ENCODE results near the gene C20orf173. TPM values are rescaled to one million over a fixed set of nuclear protein-coding genes. Genes with fewer than 3 reads are reported as not detected.

C20orf173 gene
- total and polyA plus RNA-seq, 11 donors = not detected

DNA sequence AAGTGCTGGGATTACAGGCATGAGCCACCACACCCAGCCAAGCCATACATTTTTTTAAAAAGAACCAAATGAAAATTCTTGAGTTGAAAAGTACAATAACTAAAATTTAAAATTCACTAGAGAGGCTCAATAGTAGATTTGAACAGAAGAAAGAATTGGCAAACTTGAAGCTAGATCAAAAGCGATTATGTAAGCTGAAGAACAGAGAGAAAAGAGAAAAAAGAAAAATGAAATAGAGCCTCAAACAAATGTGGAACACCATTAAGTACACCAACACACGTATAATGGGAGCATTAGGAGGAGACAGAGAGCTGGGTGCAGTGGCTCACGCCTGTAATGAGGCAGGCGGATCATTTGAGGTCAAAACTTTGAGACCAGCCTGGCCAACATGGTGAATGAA, 43.4 kb upstream of the C20orf173 start:
- intact Hi-C loops (cut with DNase I) = no loop called here
- Histone ChIP-seq H3K4me1 (no peaks in the 10 kb centered on the region), H3K36me3 (no peaks in the 10 kb centered on the region), H3K27me3 (no peaks in the 10 kb centered on the region), H3K27ac (no peak overlapping the region), H3K9me3 (peaks cover 0 to 16% (median 6%) of the 10 kb centered on the region in 12 donors), H3K4me3 (no peak overlapping the region)
- ATAC-seq (no peak), DNase-seq (no peak)
- TF ChIP-seq POLR2A (IDR thresholded peaks at IDR 0.05) = no peak
- TF ChIP-seq, protein P1, sequence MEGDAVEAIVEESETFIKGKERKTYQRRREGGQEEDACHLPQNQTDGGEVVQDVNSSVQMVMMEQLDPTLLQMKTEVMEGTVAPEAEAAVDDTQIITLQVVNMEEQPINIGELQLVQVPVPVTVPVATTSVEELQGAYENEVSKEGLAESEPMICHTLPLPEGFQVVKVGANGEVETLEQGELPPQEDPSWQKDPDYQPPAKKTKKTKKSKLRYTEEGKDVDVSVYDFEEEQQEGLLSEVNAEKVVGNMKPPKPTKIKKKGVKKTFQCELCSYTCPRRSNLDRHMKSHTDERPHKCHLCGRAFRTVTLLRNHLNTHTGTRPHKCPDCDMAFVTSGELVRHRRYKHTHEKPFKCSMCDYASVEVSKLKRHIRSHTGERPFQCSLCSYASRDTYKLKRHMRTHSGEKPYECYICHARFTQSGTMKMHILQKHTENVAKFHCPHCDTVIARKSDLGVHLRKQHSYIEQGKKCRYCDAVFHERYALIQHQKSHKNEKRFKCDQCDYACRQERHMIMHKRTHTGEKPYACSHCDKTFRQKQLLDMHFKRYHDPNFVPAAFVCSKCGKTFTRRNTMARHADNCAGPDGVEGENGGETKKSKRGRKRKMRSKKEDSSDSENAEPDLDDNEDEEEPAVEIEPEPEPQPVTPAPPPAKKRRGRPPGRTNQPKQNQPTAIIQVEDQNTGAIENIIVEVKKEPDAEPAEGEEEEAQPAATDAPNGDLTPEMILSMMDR (IDR thresholded peaks at IDR 0.05) = no peak
- WGBS, 4 donors = 93 to 94% (median 94%) methylated on average over 4 of the region's 4 CpGs

DNA sequence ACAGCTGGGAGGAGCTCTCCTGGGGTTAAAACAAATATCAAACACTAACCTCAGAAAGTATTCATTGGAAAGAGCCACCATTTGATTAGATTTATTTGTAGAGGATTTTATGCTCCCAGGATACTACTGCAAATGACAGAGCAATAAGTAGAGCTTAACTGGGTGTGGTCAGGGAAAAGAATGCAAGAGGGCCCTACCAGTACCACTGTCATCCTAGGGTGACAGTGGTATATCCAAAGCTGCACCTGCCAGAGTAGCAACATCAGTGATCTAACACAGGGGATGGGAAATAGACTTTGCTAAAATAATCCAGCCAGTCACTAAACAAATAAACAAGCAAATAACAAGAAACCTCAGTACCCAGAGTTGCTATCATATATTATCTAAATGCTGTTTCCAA, 42.1 kb upstream of the C20orf173 start:
- no peaks in the 10 kb centered on the region for H3K27me3 ChIP-seq
- peaks cover 0 to 16% (median 6%) of the 10 kb centered on the region in 12 donors for H3K9me3 ChIP-seq
- intact Hi-C loops (cut with DNase I) = no loop called here
- no peaks in the 10 kb centered on the region for H3K36me3 ChIP-seq
- ATAC-seq (no peak), DNase-seq (no peak)
- H3K4me1 ChIP-seq = no peaks in the 10 kb centered on the region
- TF ChIP-seq POLR2A (IDR thresholded peaks at IDR 0.05) = no peak
- TF ChIP-seq, protein P1 (IDR thresholded peaks at IDR 0.05) = no peak
- H3K27ac ChIP-seq = no peak overlapping the region
- H3K4me3 ChIP-seq = no peak overlapping the region

DNA sequence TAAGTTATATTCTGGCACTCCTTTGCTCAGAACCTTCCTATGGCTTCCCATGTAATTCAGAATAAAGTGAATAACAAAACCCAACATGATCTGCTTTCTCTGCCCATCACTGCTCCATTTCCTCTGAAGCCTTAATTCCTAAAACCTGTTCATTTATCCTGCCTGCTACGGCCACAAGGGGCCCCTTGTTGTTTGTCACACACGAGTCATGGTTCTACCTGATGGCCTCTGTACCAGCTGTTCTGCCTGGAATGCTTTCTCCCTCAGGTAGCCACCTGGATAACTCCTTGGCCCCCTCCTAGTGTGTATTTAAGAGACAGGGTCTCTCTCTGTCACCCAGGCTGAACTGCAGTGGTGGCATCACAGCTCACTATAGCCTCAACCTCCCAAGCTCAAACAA, 39.2 kb upstream of the C20orf173 start:
- intact Hi-C loops (cut with DNase I) = no loop called here
- WGBS, 4 donors = 21 to 30% (median 28%) methylated on average over 2 of the region's 2 CpGs

DNA sequence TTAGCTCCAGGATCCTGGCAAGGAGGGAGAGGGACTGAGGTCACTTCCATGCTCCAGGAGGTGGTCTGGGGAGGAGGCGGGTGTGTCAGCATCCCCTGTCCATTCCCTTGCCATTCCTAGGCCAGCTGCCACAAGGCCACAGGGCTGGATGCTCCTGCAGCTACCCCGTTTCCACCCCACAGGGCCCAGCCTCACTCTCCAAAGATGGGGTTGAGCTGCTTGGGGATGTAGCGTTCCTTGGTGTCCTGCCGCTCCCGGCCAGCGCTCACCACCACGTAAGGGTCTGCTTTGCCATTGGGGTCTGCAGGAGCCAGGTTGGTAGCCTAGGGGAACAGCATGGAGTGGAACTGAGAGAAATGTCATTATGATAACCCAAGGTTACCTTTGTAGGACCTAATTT, 35.5 kb upstream of the C20orf173 start:
- TF ChIP-seq, protein P1 (IDR thresholded peaks at IDR 0.05) = no peak
- TF ChIP-seq POLR2A (IDR thresholded peaks at IDR 0.05) = no peak
- Histone ChIP-seq H3K9me3 (no peaks in the 10 kb centered on the region), H3K27me3 (no peaks in the 10 kb centered on the region), H3K36me3 (no peaks in the 10 kb centered on the region), H3K27ac (no peak overlapping the region), H3K4me3 (no peak overlapping the region), H3K4me1 (no peaks in the 10 kb centered on the region)
- no peak for DNase-seq
- ATAC-seq = no peak
- 89 to 98% (median 95%) methylated on average over 7 of the region's 7 CpGs for WGBS, 4 donors
- intact Hi-C loops (cut with DNase I) = no loop called here

More for the DNA sequence above, 39.2 kb upstream of the C20orf173 start:
- TF ChIP-seq, protein P1 (IDR thresholded peaks at IDR 0.05) = no peak
- TF ChIP-seq POLR2A (IDR thresholded peaks at IDR 0.05) = no peak
- H3K36me3 ChIP-seq = no peaks in the 10 kb centered on the region
- no peak for DNase-seq
- H3K4me3 ChIP-seq = no peak overlapping the region
- no peak for ATAC-seq
- no peaks in the 10 kb centered on the region for H3K4me1 ChIP-seq
- no peaks in the 10 kb centered on the region for H3K27me3 ChIP-seq
- H3K27ac ChIP-seq = no peak overlapping the region
- peaks cover 0 to 12% (median 6%) of the 10 kb centered on the region in 12 donors for H3K9me3 ChIP-seq

Measured in heart left ventricle (tissue), 16 donors.